WI38 (cell line): Measurements from ENCODE around the gene CERS3.

ENCODE experiments used
- H3K4me3 ChIP-seq: 2 replicates; pipeline ENCODE4 v1.5.1; 2011; ENCODE audit warnings: low read depth, mild to moderate bottlenecking, control low read depth, low read length
- TF ChIP-seq, protein P1 (sequence below): IDR thresholded peaks from 2 replicates; pipeline ENCODE4 v1.5.1; 2012; ENCODE audit warnings: low read depth, mild to moderate bottlenecking, control low read depth, low read length

The CERS3 gene

DNA sequence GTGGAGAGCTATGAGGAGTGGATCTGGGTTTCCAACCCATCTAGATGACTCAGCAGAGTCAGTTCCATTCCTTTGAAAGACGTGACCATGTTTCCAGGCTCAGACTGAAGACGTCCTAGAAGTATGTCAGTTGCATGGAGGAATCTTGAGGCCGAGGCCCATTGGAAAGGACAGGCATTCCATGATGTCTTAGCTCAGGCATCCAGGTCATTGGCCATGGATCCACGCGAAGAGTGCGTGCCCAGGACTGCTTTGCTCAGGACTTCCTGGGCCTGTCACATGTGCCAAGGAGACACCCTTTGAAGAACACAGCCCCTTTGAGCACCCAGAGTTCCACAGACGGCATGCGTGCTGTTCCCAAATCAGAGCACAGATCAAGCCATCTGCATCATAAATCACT lies 94.7 kb downstream of the CERS3 start:
- TF ChIP-seq, protein P1, sequence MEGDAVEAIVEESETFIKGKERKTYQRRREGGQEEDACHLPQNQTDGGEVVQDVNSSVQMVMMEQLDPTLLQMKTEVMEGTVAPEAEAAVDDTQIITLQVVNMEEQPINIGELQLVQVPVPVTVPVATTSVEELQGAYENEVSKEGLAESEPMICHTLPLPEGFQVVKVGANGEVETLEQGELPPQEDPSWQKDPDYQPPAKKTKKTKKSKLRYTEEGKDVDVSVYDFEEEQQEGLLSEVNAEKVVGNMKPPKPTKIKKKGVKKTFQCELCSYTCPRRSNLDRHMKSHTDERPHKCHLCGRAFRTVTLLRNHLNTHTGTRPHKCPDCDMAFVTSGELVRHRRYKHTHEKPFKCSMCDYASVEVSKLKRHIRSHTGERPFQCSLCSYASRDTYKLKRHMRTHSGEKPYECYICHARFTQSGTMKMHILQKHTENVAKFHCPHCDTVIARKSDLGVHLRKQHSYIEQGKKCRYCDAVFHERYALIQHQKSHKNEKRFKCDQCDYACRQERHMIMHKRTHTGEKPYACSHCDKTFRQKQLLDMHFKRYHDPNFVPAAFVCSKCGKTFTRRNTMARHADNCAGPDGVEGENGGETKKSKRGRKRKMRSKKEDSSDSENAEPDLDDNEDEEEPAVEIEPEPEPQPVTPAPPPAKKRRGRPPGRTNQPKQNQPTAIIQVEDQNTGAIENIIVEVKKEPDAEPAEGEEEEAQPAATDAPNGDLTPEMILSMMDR: no peak
- H3K4me3 ChIP-seq: no peak overlapping the region

DNA sequence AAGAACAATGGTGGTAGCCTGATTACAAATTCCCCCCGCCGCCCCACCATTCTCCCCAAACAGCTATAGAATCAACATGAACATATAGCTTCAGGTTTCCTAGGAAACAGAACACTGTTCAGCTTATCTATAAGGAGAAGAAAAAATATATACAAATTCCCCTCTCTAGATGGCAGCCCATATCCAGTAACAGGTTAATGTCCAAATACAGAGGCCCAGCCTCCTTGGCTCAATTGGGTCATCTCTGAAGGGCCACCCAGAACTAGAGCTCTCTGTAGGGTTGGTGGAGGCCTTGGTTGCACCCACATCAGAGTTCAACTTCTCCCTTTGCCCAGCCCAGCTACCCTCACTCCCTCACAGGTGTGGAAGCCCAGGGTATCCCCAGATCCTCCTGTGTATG lies 95.4 kb downstream of the CERS3 start:
- TF ChIP-seq, protein P1: no peak
- H3K4me3 ChIP-seq: no peak overlapping the region

DNA sequence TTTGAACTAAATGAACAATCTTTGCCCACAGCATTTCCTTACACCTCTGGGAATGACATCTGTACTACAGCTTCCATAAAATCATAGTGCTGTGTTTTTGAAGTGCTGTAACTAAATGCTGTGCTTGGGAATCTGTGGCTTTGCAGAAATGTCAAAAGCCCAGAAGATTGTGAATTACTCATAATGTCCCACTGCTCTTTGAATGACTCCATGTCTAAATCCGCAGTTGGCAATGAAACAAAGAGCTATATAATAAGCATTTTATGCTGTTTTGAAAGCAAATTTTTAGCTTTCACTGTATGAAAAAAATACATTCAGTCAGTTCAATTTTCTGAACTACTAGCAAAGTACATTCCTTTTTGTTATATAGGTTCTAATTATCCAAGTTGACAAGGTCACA lies 98.3 kb downstream of the CERS3 start:
- TF ChIP-seq, protein P1: no peak

DNA sequence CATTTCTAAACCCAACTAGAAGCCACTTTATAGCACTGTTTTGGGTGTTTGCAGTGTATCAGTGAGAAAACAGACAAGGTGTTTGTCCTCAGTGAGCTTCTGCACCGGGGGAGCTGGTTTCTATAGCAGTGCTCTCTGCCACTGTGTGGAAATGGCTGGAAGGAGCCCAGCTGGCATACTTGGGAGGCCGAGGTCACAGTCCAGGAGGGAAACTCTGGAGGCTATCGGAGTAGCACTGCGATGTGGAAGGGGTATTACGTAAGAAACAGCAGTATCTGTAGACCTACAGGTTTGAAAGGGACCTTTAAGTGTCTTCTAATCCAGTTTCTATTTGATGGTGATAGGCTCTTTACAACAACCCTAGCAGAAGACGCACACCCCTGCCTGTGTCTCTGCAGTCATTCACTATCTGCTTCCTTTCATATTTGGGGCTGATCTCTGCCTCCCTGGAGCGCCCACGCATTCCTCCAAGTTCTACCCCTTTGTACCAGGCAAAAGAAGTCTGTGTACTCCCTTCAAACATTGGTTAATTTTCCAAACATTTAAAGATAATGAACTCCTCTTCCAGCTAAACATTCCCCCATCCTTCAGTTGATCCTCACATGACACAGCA lies 99.5 kb downstream of the CERS3 start:
- no peak overlapping the region for H3K4me3 ChIP-seq

More for the DNA sequence above, 98.3 kb downstream of the CERS3 start:
- no peak overlapping the region for H3K4me3 ChIP-seq

DNA sequence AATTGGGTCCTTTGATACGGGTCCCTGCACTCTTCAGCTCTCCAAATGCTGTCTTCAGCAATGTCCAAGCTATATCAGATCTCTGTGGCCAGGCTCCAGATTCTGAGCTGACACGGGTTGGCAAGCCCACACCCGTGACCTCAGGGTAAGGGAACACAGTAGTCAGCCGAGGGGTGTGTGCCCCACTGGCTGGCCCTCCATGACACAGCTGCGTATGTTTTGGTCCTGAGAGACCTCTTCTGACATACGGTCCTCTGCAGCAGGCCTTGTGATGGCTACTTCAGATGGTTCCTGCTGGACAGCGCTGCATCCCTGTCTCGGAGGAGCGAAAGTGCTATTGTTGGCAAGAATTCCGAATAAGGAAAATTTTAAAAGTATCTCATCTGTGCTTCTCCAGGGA lies 101.8 kb downstream of the CERS3 start:
- H3K4me3 ChIP-seq: no peak overlapping the region

More for the DNA sequence above, 99.5 kb downstream of the CERS3 start:
- TF ChIP-seq, protein P1: no peak

DNA sequence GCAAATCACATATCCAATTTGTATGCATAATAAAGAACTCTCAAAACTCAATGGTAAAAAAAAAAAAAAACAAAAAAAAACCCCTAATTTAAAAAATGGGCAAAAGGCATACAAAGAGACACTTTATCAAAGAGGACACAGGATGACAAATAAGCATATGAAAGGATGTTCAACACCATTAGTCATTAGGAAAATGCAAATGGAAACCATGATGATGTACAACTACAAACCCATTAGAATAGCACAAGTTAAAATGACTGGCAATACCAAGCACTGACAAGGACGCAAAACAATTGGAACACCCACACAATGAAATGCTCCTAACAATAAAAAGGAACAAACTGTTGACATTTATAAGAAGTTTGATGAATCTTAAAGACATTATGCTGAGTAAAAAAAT lies 123.6 kb downstream of the CERS3 start:
- TF ChIP-seq, protein P1: no peak

More for the DNA sequence above, 101.8 kb downstream of the CERS3 start:
- TF ChIP-seq, protein P1: no peak

DNA sequence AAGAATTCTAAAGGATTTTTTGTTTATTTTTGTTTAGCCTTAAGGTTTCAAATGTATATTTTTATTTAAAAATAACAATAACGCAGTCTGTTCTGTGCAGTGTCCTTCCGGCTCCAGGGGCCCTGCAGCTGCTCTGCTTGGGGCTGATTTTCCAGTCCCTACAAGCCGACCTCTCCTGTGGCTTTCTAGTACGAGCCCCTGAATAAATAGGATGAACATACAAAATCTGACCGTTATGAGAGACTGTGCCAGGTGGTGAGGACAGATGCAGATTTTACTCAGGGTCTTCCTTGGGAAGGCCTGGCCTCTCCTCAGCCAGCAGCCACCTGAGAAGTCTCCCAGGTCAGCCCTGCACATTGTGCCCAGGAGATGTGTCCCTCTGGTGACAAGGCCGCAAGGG lies 127.8 kb downstream of the CERS3 start:
- H3K4me3 ChIP-seq: no peak overlapping the region
- TF ChIP-seq, protein P1: no peak

More for the DNA sequence above, 123.6 kb downstream of the CERS3 start:
- H3K4me3 ChIP-seq: no peak overlapping the region
